NCI-H1092 (cell line): Measurements from ENCODE around the gene SLC13A3.
A peak's percentile ranks its signal among the peaks of the same experiment; 100 is the strongest.

Experiments
- DNase-seq: peaks from one replicate; lab custom pipeline; 2025; lab: John Stamatoyannopoulos, UW

SLC13A3 gene

GRCh38 chr20:46520540-46520939, 130.7 kb downstream of the SLC13A3 start:
- DNase-seq: no peak

GRCh38 chr20:46519471-46520068, 131.7 kb downstream of the SLC13A3 start:
- no peak for DNase-seq

- peak; percentile 83 for DNase-seq
Measured at GRCh38 chr20:46512943-46513844, 138.1 kb downstream of the SLC13A3 start, which contains the start of gene ZNF334. Gene ZNF334 (minus strand): TSS chr20:46513559. CDS start chr20:46512102, 1,457 bp downstream.

- DNase-seq: no peak
Measured at GRCh38 chr20:46509523-46509922, 141.7 kb downstream of the SLC13A3 start.
